ENCODE data around the gene TSFM.

GRCh38 chr12:57829025-57829777, 46.6 kb downstream of the TSFM start:
- TF ChIP-seq CTCF (IDR thresholded peaks at IDR 0.05) = no peak
- no peak for TF ChIP-seq POLR2A (IDR thresholded peaks at IDR 0.05)

All from vagina (tissue), 2 donors.